Hematopoietic multipotent progenitor cell treated with erythropoietin and hydrocortisone succinate and interleukin-3 and kit ligand, for 4 days (in vitro differentiated cells): ENCODE measurements around the gene HSPBP1.
"Not testable (repeated sequence)": the region's sequence is repeated elsewhere in the genome, so short reads cannot be mapped to it uniquely, and the experiment has no call there.

Source experiments
- DNase-seq: peaks from one replicate; pipeline ENCODE4 v3.0.0-alpha.2; 2015

The HSPBP1 gene

DNA sequence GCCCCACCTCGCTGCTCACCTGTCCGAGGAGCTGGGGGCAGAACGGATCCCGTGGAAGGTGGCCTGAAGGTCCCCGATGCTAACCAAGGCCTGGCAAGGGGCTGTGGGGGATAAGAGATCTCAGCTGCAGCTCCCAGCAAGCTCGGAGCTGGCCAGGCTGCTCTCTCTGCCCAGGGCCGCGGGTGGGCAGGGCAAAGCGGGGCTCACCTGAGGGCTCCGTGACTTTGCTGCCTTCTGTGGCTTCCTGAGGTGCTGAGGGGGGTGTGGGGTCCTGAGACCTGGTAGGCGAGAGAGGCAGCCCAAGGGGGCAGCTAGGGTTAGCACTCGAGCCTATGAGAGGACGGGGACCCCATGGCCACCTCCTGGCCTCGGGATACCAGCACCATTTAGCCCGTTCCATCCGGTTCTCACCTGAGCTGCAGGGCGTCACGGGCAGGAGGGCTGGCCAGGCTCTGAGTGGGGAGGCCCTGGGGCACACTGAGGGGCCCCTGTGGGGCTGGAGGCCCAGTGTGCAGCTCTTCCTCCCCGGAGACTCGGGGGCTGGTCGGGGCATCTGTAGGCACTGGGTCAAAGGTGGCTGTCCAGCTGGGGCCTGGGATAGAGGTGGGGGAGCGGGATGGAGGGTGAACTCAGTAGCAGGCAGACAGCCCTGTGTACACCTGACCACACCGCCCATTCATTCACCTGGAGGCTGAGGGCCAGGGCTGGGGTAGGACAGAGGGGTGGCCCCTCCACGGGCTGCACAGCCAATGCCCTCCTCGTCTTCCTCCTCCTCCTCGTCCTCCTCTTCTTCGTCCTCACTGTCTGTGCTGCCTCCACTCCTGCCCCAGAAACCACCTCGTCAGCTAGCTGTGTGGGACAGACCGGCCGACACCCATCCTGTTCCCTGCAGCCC, 48.3 kb downstream of the HSPBP1 start:
- DNase-seq, result no peak

GRCh38 chr19:55230780-55231179, 49.1 kb downstream of the HSPBP1 start:
- no peak for DNase-seq

DNA sequence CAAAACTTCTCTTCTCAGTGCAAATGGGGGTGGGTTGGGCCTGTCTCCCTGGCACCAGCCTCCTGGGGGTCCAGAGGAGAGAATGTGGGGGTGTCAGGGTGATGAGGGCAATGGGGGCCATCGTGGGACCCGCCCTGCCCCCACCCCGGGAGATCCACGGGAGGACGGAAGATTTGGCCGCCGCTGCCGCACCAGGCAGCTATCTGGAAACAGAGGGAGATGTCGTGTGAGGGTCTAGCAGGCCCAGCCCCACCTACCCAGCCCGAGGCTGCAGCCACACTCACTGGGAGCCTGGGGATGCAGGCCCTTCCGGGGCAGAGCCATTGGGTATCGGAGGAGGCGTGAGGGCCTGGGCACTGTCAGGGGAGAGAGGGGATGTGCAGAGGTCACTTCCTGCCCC, 49.6 kb downstream of the HSPBP1 start:
- no peak for DNase-seq

- no peak for DNase-seq
Measured at GRCh38 chr19:55229789-55230182, 50.1 kb downstream of the HSPBP1 start.

DNA sequence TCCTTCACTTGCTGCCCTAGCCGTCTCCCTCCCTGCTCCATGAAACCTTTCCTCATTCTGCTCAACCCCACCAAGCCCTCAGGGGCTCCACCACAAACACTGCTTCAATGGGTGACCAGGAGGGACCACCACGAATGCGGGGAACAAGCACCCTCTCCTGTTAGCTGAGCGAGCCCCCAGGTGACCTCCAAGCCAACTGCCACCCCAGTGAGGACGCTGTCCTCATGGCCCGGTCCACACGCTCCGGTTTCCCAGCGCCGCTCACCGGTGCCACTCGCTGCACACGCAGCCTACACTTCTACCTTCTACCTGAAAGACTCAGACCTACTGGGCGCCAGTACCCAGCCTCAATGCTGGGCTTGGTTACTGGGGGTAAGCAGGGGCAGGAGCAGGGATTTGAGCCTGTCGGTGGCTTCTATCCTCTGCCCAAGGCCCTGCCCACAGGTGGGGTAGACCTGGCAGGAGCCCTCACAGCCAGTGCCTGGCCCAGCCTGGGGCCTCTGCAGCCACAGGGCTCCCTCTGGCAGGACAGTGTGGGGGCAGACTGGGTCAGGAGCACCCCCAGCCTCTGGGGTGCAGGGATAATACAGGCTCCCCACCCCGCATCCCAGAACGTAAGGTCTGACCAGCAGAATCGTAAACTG, 50.6 kb downstream of the HSPBP1 start:
- no peak for DNase-seq

DNA sequence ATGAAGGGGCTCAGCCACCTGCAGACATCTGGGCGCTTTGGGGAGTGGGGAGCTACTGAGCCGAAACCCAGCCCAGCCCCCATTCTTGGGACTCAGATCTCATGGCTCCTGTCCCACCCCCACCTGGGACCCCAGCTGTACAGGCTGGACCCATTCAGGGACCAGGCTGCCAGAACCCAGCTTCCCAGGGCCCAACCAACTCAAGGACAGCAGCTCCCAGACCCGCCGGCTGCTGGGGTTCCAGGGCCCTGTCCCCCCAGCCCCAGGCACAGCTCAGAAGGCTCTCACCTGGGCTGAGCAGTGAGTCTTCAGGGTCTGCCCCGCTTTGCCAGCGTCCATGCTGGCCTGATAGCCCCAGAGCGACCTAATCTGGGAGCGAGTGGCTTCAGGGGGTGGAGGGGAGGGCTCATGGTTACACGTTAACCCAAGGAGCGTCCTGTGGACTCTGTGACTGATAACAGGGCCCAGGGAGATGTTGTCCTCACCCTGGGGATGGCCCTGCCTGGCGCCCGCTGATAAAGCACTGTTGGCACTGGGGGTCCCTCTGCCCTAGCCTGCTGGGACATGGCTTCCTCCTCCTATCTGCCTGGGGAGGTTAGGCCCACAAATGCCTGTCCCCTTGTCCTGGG, 51.4 kb downstream of the HSPBP1 start, which contains the start of gene TMEM86B:
Gene TMEM86B (minus strand): TSS at position 361 of the 629 bp plus-strand sequence. CDS start 22 bp downstream, at position 339.
- DNase-seq, result peak; percentile 95

- DNase-seq, result no peak
Measured at GRCh38 chr19:55228015-55228391, 51.9 kb downstream of the HSPBP1 start.

DNA sequence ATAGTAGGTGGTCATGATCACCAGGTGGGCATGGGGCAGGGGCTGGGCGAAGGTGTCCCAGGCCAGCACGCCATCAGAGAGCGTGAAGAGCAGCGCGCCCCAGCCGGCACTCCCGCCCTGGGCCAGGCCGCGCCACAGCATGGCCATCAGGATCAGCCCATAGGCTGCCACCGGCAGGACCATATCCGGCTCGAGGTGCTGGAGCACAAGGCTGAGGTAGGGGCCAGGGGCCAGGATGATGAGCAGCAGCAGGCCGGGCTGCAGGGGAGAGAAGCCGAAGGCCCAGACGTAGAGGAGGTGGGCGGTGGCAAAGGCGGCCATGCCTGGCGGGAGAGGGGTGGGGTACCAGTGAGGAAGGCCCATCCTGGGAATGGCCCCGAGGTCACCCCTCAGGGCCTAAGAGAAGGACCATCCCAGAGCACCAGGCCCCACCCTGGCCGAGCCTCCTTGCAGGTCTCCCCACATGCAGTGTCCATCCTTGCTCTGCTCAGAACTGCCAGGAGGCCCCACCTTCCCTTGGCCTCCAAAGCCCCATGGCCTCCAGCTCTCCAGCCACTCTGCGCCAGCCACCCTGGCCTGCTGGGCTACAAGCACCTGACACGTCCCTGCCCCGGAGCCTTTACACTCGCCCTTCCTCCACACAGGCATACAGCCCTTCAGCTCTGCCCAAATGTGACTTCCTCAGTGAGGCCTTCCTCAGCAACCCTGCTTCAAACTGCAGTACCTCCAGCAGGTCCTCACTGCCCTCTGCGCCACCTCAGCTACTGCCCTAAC, 52.5 kb downstream of the HSPBP1 start:
- no peak for DNase-seq

- DNase-seq, result no peak
Measured at GRCh38 chr19:55226788-55227187, 53.1 kb downstream of the HSPBP1 start.

DNA sequence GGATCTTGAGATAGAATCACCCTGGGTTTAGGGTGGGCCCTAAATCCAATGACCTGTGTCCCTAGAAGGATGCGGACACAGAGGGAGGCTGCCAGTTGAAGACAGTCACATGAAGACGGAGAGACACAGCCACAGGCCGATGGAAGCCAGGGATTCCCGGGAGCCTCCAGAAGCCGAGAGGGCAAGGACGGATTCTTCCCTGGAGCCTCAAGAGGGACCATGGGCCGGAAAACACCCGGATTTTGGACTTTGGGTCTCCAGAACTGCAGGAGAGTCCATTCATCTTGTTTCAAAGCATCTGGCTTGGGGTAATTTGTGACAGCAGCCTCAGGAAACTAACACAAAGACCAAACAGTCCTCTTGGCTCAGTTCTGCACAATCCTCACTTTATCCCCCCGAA, 53.6 kb downstream of the HSPBP1 start:
- no peak for DNase-seq

DNA sequence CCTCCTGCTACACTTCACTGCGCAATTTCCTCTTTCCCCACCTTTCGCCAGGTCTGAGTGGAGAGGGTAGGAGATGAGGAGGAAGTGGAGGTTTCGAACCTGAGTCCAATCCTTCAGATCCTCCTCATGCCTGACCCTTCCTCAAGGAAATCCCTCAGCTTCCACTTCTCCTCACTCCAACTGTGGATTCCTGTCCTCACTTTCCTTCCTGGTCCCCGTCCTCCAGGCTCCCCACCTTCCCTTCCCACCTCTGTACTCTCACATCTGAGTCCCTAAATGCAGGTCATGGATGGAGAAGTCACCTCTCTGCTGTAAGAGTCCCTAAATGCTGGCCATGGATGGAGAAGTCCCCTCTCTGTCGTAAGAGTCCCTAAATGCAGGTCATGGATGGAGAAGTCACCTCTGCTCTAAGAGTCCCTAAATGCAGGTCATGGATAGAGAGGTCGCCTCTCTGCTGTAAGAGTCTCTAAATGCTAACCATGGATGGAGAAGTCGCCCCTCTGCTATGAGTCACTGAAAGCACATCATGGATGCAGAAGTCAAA, 54.4 kb downstream of the HSPBP1 start:
- no peak for DNase-seq

DNA sequence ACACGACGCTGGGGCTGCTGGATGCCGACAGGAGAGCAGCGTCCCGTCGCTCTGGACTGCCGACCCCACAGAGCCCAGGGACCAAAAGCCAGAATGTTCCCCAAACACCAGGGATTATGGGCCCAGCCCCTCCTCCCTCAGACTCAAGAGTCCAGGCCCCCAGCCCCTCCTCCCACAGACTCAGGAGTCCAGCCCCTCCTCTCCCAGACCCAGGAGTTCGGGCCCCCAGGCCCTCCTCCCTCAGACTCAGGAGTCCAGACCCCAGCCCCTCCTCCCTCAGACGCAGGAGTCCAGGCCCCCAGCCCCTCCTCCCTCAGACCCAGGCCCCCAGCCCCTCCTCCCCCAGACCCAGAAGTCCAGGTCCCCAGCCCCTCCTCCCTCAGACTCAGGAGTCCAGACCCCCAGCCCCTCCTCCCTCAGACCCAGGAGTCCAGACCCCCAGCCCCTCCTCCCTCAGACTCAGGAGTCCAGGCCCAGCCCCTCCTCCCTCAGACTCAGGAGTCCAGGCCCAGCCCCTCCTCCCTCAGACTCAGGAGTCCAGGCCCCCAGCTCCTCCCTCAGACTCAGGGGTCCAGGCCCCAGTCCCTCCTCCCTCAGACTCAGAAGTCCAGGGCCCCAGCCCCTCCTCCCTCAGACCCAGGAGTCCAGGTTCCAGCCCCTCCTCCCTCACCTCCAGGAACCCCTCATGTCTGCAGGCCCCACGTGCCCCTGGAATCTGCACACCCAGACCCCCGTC, 55.1 kb downstream of the HSPBP1 start:
- DNase-seq, result not testable (repeated sequence)

DNA sequence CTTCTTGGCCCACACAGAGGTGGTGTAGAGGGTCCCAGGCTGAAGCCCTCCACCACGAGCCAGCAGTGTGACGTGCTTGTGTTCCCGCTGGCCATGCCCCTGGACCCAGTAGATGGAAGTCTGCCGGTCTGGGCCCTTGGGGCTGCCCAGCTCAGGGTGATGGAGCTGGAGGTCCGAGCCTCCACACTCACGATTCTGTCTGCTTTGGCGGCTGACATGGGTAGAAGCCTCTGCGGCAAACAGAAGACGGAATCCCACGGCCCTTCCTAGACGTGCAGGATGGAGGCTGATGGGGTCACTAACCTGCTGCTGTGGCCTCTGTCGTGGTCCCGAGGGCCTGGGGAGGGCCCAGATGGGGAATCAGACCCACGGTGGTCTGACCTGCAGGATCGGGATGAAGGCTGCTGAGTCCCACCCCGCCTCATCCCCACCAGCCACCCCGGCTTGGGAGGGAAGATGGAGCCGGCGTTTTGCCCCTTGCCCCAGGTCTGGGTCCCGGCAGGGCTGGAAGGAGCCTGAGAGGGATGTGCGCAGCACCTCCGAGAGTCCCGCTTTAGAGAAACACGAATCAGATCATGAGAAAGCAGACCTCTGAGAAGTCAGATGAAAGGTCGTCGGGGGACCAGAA, 55.8 kb downstream of the HSPBP1 start:
- DNase-seq, result no peak

DNA sequence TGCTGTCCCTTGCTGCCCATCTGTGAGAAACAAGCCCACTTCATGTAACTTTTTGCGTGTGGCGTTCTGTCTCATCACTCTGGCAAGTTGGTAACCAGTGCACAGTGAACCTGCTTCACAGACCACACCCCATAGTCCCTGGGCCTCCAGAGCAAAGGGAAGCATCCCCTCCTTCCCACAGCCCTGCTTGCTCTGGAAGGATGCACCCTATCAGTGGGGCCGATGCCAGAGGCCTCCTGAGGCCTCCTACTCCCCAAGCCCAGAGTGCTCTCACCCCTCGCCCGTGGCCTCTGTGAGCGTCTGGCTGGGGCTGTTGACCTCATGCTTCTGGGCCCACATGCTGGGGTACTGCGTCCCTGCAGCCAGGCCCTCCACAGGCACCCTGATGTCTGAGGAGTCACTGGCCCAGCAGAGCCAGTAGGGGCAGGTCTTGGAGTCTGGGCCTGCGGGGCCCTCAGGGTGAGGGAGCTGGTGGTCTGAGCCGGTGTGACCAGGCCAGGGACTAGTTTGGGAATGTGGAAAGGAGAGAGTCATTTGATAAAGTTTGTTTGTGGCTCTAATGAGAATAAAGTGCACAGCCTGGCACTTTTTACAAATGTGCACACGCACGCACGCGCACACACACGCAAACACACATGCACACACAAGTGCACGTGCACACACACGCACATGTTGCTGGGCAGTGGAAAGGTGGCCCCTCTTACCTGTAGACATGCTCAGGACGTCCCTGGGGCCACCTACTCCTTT, 56.4 kb downstream of the HSPBP1 start:
- no peak for DNase-seq

DNA sequence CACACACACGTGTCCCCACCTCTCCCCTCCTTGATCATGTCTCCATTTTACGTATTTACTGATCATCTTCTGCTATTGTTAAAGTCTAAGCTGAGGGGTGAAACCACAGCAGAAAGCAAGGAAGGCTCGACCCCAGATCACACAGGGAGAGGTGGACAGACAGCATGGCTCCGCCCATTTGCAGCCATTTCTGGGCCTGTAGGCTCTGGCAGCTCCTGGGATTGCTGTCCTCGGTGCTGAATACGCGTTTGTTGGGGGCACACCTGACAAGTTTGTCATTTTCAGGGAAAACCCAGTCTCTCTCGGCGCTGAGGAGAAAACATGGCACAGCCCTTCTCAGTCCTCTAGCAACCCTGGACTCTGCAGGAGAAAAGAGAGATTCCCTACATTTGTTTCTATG, 59.4 kb downstream of the HSPBP1 start:
- peak; percentile 49 for DNase-seq

DNA sequence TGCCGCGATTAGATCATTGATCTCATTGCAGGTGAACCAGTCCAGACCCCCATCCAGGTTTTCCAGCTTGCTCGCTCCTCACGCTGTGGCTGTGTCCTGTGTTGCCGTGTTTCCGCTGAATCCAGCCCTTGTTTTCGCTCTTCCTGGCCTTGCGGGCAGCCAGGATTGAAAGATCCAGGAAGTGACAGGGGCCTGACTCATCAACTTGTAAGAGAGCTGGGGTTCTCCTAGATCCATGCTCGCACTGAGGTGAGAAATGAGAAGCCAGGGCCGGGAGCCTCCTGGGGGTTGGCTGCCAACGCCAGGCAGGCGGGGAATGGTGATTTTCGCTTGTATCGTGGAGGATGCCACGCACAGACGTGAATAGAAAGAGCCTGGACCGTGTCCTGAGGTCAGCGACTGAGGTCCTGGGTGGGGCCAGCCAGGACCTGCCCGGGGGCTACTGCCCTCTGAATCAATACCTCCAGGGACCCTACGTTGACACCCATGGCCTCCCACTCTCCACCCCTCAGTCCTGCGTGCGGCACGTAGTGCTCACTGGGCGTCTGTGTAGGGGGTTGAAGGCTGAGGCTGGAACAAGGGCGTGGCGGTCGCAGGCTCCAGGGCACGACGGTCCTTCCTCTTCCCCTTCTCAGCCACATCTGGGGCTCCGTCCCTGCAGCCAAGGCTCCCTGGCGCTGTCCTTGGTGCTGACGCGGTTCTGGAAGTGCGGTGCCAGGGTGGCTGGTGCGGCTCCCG, 63.3 kb downstream of the HSPBP1 start:
- peak; percentile 95 for DNase-seq

- no peak for DNase-seq
Measured at GRCh38 chr19:55213547-55213946, 66.4 kb downstream of the HSPBP1 start.

DNA sequence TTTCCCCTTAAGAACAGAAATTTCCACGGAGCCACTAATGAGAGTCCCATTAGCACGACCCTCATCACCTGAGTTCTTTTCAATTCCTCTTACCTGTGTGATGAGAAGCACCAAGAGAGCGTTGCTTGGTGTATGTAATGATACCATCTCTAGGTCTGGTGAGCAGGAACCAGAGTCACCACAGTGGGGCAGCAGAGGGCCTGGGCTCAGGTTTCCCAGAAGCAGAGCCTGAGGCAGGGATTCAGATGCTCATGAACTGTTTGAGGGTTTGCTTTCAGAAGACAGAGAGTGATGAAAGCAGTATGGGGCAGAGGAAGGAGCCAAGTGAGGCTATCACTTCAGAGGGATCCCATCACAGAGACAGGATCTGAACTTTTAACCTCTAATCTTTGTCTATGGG, 67.5 kb downstream of the HSPBP1 start:
- DNase-seq, result peak; percentile 58
